ENCODE data around the gene SLC45A3. TPM values are rescaled to one million over a fixed set of nuclear protein-coding genes. Genes with fewer than 3 reads are reported as not detected.
"Not testable (repeated sequence)": the region's sequence is repeated elsewhere in the genome, so short reads cannot be mapped to it uniquely, and the experiment has no call there.

Gene SLC45A3
- total RNA-seq, 4 donors from 2014 or later, result 0.76 to 1.2 (median 1.0) TPM; not detected in 1

GRCh38 chr1:205642679-205643307 is 37.5 kb downstream of the SLC45A3 start:
- intact Hi-C loops (cut with DNase I; ENCODE audit: low total_unique reads) (no loop called here), in situ Hi-C loops (cut with MboI; ENCODE audit: low sequenced_read_pairs in 4 of 4) (no loop called here)
- Histone ChIP-seq H3K36me3 (no peaks in the 10 kb centered on the region), H3K9me3 (no peaks in the 10 kb centered on the region), H3K4me3 (no peak overlapping the region), H3K4me1 (peaks cover 3 to 4% of the 10 kb centered on the region in 2 donors), H3K27ac (no peak overlapping the region), H3K27me3 (no peaks in the 10 kb centered on the region)
- TF ChIP-seq CTCF (IDR thresholded peaks at IDR 0.05 in 4 of 5, conservative IDR thresholded peaks at IDR 0.05 in 1 of 5) (no peak), POLR2A (IDR thresholded peaks at IDR 0.05) (no peak)
- ATAC-seq (no peak), DNase-seq (no peak)

GRCh38 chr1:205639567-205639966 is 40.7 kb downstream of the SLC45A3 start:
- in situ Hi-C loops (cut with MboI; ENCODE audit: low sequenced_read_pairs in 4 of 4), result no loop called here

GRCh38 chr1:205637854-205638468 is 42.3 kb downstream of the SLC45A3 start:
- no peak for ATAC-seq
- no peak for TF ChIP-seq CTCF (IDR thresholded peaks at IDR 0.05 in 4 of 5, conservative IDR thresholded peaks at IDR 0.05 in 1 of 5)
- no peak for TF ChIP-seq POLR2A (IDR thresholded peaks at IDR 0.05)
- no peak for DNase-seq
- Histone ChIP-seq H3K27me3 (no peaks in the 10 kb centered on the region), H3K9me3 (no peaks in the 10 kb centered on the region), H3K27ac (no peak overlapping the region), H3K4me1 (peaks cover 11 to 18% of the 10 kb centered on the region in 2 donors), H3K4me3 (no peak overlapping the region), H3K36me3 (no peaks in the 10 kb centered on the region)
- intact Hi-C loops (cut with DNase I; ENCODE audit: low total_unique reads) (no loop called here), in situ Hi-C loops (cut with MboI; ENCODE audit: low sequenced_read_pairs in 4 of 4) (no loop called here)

More at GRCh38 chr1:205639567-205639966, 40.7 kb downstream of the SLC45A3 start:
- no peaks in the 10 kb centered on the region for H3K9me3 ChIP-seq
- H3K4me1 ChIP-seq, result peaks cover 0 to 8% of the 10 kb centered on the region in 2 donors
- intact Hi-C loops (cut with DNase I; ENCODE audit: low total_unique reads), result no loop called here
- H3K27ac ChIP-seq, result no peak overlapping the region
- DNase-seq, result no peak
- no peaks in the 10 kb centered on the region for H3K27me3 ChIP-seq
- no peak for ATAC-seq
- no peaks in the 10 kb centered on the region for H3K36me3 ChIP-seq
- no peak for TF ChIP-seq CTCF (IDR thresholded peaks at IDR 0.05 in 4 of 5, conservative IDR thresholded peaks at IDR 0.05 in 1 of 5)
- no peak for TF ChIP-seq POLR2A (IDR thresholded peaks at IDR 0.05)
- no peak overlapping the region for H3K4me3 ChIP-seq

- H3K27me3 ChIP-seq, result no peaks in the 10 kb centered on the region
- DNase-seq (no peak), ATAC-seq (no peak)
- no peaks in the 10 kb centered on the region for H3K36me3 ChIP-seq
- no peak overlapping the region for H3K4me3 ChIP-seq
- peaks cover 15 to 25% of the 10 kb centered on the region in 2 donors for H3K4me1 ChIP-seq
- no peak overlapping the region for H3K27ac ChIP-seq
- in situ Hi-C loops (cut with MboI; ENCODE audit: low sequenced_read_pairs in 4 of 4) (no loop called here), intact Hi-C loops (cut with DNase I; ENCODE audit: low total_unique reads) (no loop called here)
- no peaks in the 10 kb centered on the region for H3K9me3 ChIP-seq
- no peak for TF ChIP-seq CTCF (IDR thresholded peaks at IDR 0.05 in 4 of 5, conservative IDR thresholded peaks at IDR 0.05 in 1 of 5)
- no peak for TF ChIP-seq POLR2A (IDR thresholded peaks at IDR 0.05)
Measured at GRCh38 chr1:205636732-205637131, 43.6 kb downstream of the SLC45A3 start.

- H3K27me3 ChIP-seq; H3K36me3 ChIP-seq; H3K4me3 ChIP-seq; in situ Hi-C loops (cut with MboI; ENCODE audit: low sequenced_read_pairs in 4 of 4); H3K27ac ChIP-seq; DNase-seq; intact Hi-C loops (cut with DNase I; ENCODE audit: low total_unique reads); H3K9me3 ChIP-seq; ATAC-seq: not testable (repeated sequence)
- peaks cover 15 to 25% of the 10 kb centered on the region in 2 donors for H3K4me1 ChIP-seq
Measured at GRCh38 chr1:205636138-205636530, 44.2 kb downstream of the SLC45A3 start.
